ENCODE data around the gene SCRT2. TPM values are rescaled to one million over a fixed set of nuclear protein-coding genes. Genes with fewer than 3 reads are reported as not detected.

SCRT2 gene
- polyA plus RNA-seq, 1 of the 3 experiments (the other 2 are of a cell fraction): not detected

- 0 out of 2 replicates have a peak, but pooled peaks cover 10% of the 10 kb centered on the region for H4K20me1 ChIP-seq (ENCODE audit: insufficient read depth)
- no peak overlapping the region for H3K27ac ChIP-seq (ENCODE audit: low read depth in 2 of 2, low read length in 1 of 2)
- H3K79me2 ChIP-seq (ENCODE audit: insufficient read depth): peaks cover 38% of the 10 kb centered on the region
- 60% methylated on average over 17 of the region's 20 CpGs for WGBS (ENCODE audit: low lambda C conversion rate)
- no peaks in the 10 kb centered on the region for H3K9me2 ChIP-seq
- TF ChIP-seq TEAD4 (IDR thresholded peaks at IDR 0.05; ENCODE audit: borderline replicate concordance, insufficient read depth): no peak
- no peaks in the 10 kb centered on the region for H3K9me3 ChIP-seq
- H3K4me2 ChIP-seq: peak overlapping the region; percentile 86
- no peak overlapping the region for H2AFZ ChIP-seq (ENCODE audit: low read depth)
- peaks cover 5% of the 10 kb centered on the region for H3F3A ChIP-seq (replicated peaks; ENCODE audit: insufficient read depth)
- peak overlapping the region; percentile 71 to 89 for H3K4me3 ChIP-seq (ENCODE audit: low read depth in 2 of 2, low read length in 1 of 2)
- peaks cover 22 to 33% of the 10 kb centered on the region in 2 experiments for H3K36me3 ChIP-seq (replicated peaks in 1 of 2; ENCODE audit: control insufficient read depth in 1 of 2, insufficient read depth in 2 of 2, low read length in 1 of 2)
- H3K4me1 ChIP-seq (ENCODE audit: control insufficient read depth in 1 of 2, insufficient read depth in 2 of 2, low read depth in 1 of 2, low read length in 1 of 2): peaks cover 0 to 17% of the 10 kb centered on the region in 2 experiments; a peak in 2 of 4 replicates
- ChIA-PET CTCF (interaction anchor here (0.7 to 2.7 kb wide), 18 partner anchors 9 to 106 kb away, joined by 3 to 20 read pairs (median 4); no protein-coding TSS in a partner anchor), POLR2A (interaction anchor here (0.6 to 1.1 kb wide), 3 partner anchors 44 to 91 kb away, joined by 3 to 5 read pairs (median 3); no protein-coding TSS in a partner anchor)
- H3K9ac ChIP-seq: peak overlapping the region; percentile 88
- no peaks in the 10 kb centered on the region for H3K27me3 ChIP-seq (ENCODE audit: insufficient read depth)
- DNase-seq: no peak
Observed at GRCh38 chr20:651713-652614, 23.6 kb downstream of the SCRT2 start.

GRCh38 chr20:650954-651353 lies 24.6 kb downstream of the SCRT2 start:
- Histone ChIP-seq H3K27me3 (ENCODE audit: insufficient read depth) (no peaks in the 10 kb centered on the region), H3K9ac (no peak overlapping the region), H4K20me1 (ENCODE audit: insufficient read depth) (peaks cover 14% of the 10 kb centered on the region; the same call in 1 of the 2 replicates), H3K27ac (ENCODE audit: low read depth in 2 of 2, low read length in 1 of 2) (no peak overlapping the region), H3F3A (replicated peaks; ENCODE audit: insufficient read depth) (peaks cover 10% of the 10 kb centered on the region), H3K9me3 (no peaks in the 10 kb centered on the region), H3K9me2 (no peaks in the 10 kb centered on the region), H3K36me3 (replicated peaks in 1 of 2; ENCODE audit: control insufficient read depth in 1 of 2, insufficient read depth in 2 of 2, low read length in 1 of 2) (peaks cover 22 to 39% of the 10 kb centered on the region in 2 experiments), H3K4me1 (ENCODE audit: control insufficient read depth in 1 of 2, insufficient read depth in 2 of 2, low read depth in 1 of 2, low read length in 1 of 2) (peaks cover 0 to 17% of the 10 kb centered on the region in 2 experiments; a peak in 2 of 4 replicates), H3K4me2 (peak overlapping the region; percentile 86), H3K4me3 (ENCODE audit: low read depth in 2 of 2, low read length in 1 of 2) (no peak overlapping the region), H2AFZ (ENCODE audit: low read depth) (no peak overlapping the region), H3K79me2 (ENCODE audit: insufficient read depth) (peaks cover 38% of the 10 kb centered on the region)
- POLR2A ChIA-PET: interaction anchor here (0.6 to 1.1 kb wide), 2 partner anchors 43 to 73 kb away, joined by 3 to 5 read pairs; no protein-coding TSS in a partner anchor
- 86% methylated on average over 5 of the region's 5 CpGs for WGBS (ENCODE audit: low lambda C conversion rate)
- no peak for DNase-seq
- CTCF ChIA-PET: interaction anchor here (0.9 to 2.7 kb wide), 14 partner anchors 10 to 105 kb away, joined by 3 to 20 read pairs (median 4); no protein-coding TSS in a partner anchor
- 0 out of 2 replicates have a peak, but pooled peaks have one; percentile 14 for TF ChIP-seq CTCF (IDR thresholded peaks at IDR 0.05)
- TF ChIP-seq TEAD4 (IDR thresholded peaks at IDR 0.05; ENCODE audit: borderline replicate concordance, insufficient read depth): no peak

- POLR2A ChIA-PET: no interaction called here
- CTCF ChIA-PET: interaction anchor here (1.1 to 2.7 kb wide), 7 partner anchors 11 to 89 kb away, joined by 3 to 15 read pairs (median 5); no protein-coding TSS in a partner anchor
- TF ChIP-seq CHD2 (IDR thresholded peaks at IDR 0.05; ENCODE audit: low read length, partially characterized antibody) (no peak), NRF1 (IDR thresholded peaks at IDR 0.05; ENCODE audit: low read depth, low read length) (no peak), USF2 (IDR thresholded peaks at IDR 0.05; ENCODE audit: borderline replicate concordance, low read depth, low read length) (no peak), CTCF (IDR thresholded peaks at IDR 0.05) (no peak), MXI1 (IDR thresholded peaks at IDR 0.05; ENCODE audit: low read depth, low read length) (no peak), IRF3 (IDR thresholded peaks at IDR 0.05; ENCODE audit: low read depth, low read length) (no peak), TAF1 (IDR thresholded peaks at IDR 0.05; ENCODE audit: borderline replicate concordance, low read depth, low read length) (no peak), RAD21 (IDR thresholded peaks at IDR 0.05; ENCODE audit: low read length) (no peak), TEAD4 (IDR thresholded peaks at IDR 0.05; ENCODE audit: borderline replicate concordance, insufficient read depth) (no peak), JUND (IDR thresholded peaks at IDR 0.05) (no peak)
Observed at GRCh38 chr20:650281-650680, 25.3 kb downstream of the SCRT2 start.

More at GRCh38 chr20:650281-650680, 25.3 kb downstream of the SCRT2 start:
- Histone ChIP-seq H4K20me1 (ENCODE audit: insufficient read depth) (peaks cover 18% of the 10 kb centered on the region; the same call in 1 of the 2 replicates), H3K27ac (ENCODE audit: low read depth in 2 of 2, low read length in 1 of 2) (no peak overlapping the region), H3K79me2 (ENCODE audit: insufficient read depth) (peaks cover 38% of the 10 kb centered on the region), H3K4me2 (no peak overlapping the region), H2AFZ (ENCODE audit: low read depth) (no peak overlapping the region), H3K36me3 (replicated peaks in 1 of 2; ENCODE audit: control insufficient read depth in 1 of 2, insufficient read depth in 2 of 2, low read length in 1 of 2) (peaks cover 22 to 39% of the 10 kb centered on the region in 2 experiments), H3F3A (replicated peaks; ENCODE audit: insufficient read depth) (peaks cover 14% of the 10 kb centered on the region), H3K4me3 (ENCODE audit: low read depth in 2 of 2, low read length in 1 of 2) (no peak overlapping the region), H3K9ac (no peak overlapping the region), H3K4me1 (ENCODE audit: control insufficient read depth in 1 of 2, insufficient read depth in 2 of 2, low read depth in 1 of 2, low read length in 1 of 2) (peaks cover 0 to 20% of the 10 kb centered on the region in 2 experiments; a peak in 2 of 4 replicates), H3K27me3 (ENCODE audit: insufficient read depth) (no peaks in the 10 kb centered on the region), H3K9me3 (no peaks in the 10 kb centered on the region), H3K9me2 (no peaks in the 10 kb centered on the region)
- WGBS (ENCODE audit: low lambda C conversion rate): 92% methylated on average over 5 of the region's 5 CpGs
- no peak for DNase-seq

Data from SK-N-SH (cell line).